ENCODE data around the gene MESP2. TPM values are rescaled to one million over a fixed set of nuclear protein-coding genes. Genes with fewer than 3 reads are reported as not detected.

The MESP2 gene
- total RNA-seq, 1 experiment from 2014 or later = 0.28 TPM

- Histone ChIP-seq H2BK20ac (ENCODE audit: low read depth, low read length, poor library complexity, severe bottlenecking) (no peak overlapping the region), H3K9me3 (ENCODE audit: control insufficient read depth, low read depth, low read length) (no peaks in the 10 kb centered on the region), H3K4me2 (ENCODE audit: insufficient read depth, insufficient read length, low read length) (no peak overlapping the region), H2BK120ac (ENCODE audit: low read depth, low read length, poor library complexity, severe bottlenecking) (no peak overlapping the region), H3K27me3 (ENCODE audit: insufficient read depth, low read length) (peaks cover 14% of the 10 kb centered on the region; the same call in 1 of the 2 replicates), H4K8ac (replicated peaks; ENCODE audit: insufficient read length, low read depth, low read length) (no peak overlapping the region), H3K79me2 (ENCODE audit: insufficient read depth, low read length) (no peaks in the 10 kb centered on the region), H3K18ac (ENCODE audit: insufficient read length, low read depth, low read length) (no peak overlapping the region), H4K5ac (ENCODE audit: insufficient read length, low read depth, low read length) (no peak overlapping the region), H3K23ac (ENCODE audit: insufficient read length, low read depth, low read length) (no peak overlapping the region), H3K79me1 (ENCODE audit: insufficient read depth, low read depth, low read length, poor library complexity, severe bottlenecking) (no peaks in the 10 kb centered on the region), H3K4me1 (ENCODE audit: insufficient read depth, low read length) (no peaks in the 10 kb centered on the region), H2AK5ac (ENCODE audit: insufficient read length, low read length) (no peak overlapping the region), H2BK15ac (ENCODE audit: low read depth, low read length) (no peak overlapping the region), H3K4ac (ENCODE audit: low read depth, low read length) (no peak overlapping the region), H3K27ac (ENCODE audit: insufficient read length, low read depth, low read length) (no peak overlapping the region), H4K91ac (ENCODE audit: insufficient read length, low read depth, low read length) (no peak overlapping the region), H3K56ac (ENCODE audit: insufficient read length, low read depth, low read length) (no peak overlapping the region), H2BK5ac (ENCODE audit: insufficient read length, low read length) (no peak overlapping the region), H2BK12ac (ENCODE audit: insufficient read length, low read depth, low read length) (no peak overlapping the region), H2AFZ (ENCODE audit: low read length) (no peak overlapping the region), H4K20me1 (ENCODE audit: control insufficient read depth, insufficient read depth, insufficient read length) (no peaks in the 10 kb centered on the region), H3T11ph (ENCODE audit: low read length) (no peak overlapping the region), H3K23me2 (ENCODE audit: insufficient read length, low read depth, low read length, poor library complexity, severe bottlenecking) (peaks cover 9% of the 10 kb centered on the region), H3K9ac (ENCODE audit: extremely low read depth, insufficient read length, low read length) (no peak overlapping the region), H3K14ac (ENCODE audit: insufficient read depth, low read length) (no peak overlapping the region)
- no peak for TF ChIP-seq CTCF (conservative IDR thresholded peaks at IDR 0.05)
- no peak overlapping the region for H3K27ac Mint-ChIP-seq
- peak overlapping the region in 1 of 2 experiments; percentile 80; a peak in 3 of 5 replicates for H3K4me3 Mint-ChIP-seq
- no peak for DNase-seq
- H3K4me1 Mint-ChIP-seq = 0 out of 4 replicates have a peak, but pooled peaks cover 0 to 2% of the 10 kb centered on the region in 2 experiments
- peaks cover 48% of the 10 kb centered on the region for H3K27me3 Mint-ChIP-seq (ENCODE audit: low read depth)
- no CpG with 5 or more reads among the region's 3 CpGs for WGBS (ENCODE audit: extremely low coverage, insufficient read length, low lambda C conversion rate)
- peaks cover 0 to 11% (median 0%) of the 10 kb centered on the region in 3 experiments; a peak in 2 of 7 replicates for H3K36me3 Mint-ChIP-seq (ENCODE audit: insufficient read depth in 1 of 3, low read depth in 3 of 3)
- H3K9me3 Mint-ChIP-seq = peaks cover 13 to 17% of the 10 kb centered on the region in 2 experiments
These were observed 39.6 kb downstream of the MESP2 start for GRCh38 chr15:89815769-89816168.
